NCI-H1092 (cell line): ENCODE measurements around the gene SAMD4A.
A peak's percentile ranks its signal among the peaks of the same experiment; 100 is the strongest.

Source experiments
- DNase-seq: peaks from one replicate; lab custom pipeline; 2025; lab: John Stamatoyannopoulos, UW

SAMD4A gene

DNA sequence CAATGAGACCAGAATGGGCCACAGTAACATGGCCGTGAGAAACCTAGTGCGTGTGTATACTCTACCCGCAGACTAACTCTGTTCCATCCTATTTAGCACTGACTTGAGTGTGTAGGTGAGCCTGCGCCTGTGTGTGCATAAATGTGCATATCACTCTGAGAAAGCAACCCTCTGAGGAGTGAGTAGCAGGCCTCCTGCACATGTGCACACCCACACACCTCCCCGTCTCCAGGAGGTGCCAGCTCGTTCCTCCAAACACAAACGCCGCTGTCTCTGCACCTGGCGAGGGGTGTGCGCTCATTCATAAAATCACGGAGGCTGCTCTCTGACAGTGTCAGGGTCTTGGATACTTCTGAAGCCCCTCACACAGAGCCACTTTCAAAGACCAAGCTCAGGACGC is 196.8 kb downstream of the SAMD4A start:
- DNase-seq: no peak

DNA sequence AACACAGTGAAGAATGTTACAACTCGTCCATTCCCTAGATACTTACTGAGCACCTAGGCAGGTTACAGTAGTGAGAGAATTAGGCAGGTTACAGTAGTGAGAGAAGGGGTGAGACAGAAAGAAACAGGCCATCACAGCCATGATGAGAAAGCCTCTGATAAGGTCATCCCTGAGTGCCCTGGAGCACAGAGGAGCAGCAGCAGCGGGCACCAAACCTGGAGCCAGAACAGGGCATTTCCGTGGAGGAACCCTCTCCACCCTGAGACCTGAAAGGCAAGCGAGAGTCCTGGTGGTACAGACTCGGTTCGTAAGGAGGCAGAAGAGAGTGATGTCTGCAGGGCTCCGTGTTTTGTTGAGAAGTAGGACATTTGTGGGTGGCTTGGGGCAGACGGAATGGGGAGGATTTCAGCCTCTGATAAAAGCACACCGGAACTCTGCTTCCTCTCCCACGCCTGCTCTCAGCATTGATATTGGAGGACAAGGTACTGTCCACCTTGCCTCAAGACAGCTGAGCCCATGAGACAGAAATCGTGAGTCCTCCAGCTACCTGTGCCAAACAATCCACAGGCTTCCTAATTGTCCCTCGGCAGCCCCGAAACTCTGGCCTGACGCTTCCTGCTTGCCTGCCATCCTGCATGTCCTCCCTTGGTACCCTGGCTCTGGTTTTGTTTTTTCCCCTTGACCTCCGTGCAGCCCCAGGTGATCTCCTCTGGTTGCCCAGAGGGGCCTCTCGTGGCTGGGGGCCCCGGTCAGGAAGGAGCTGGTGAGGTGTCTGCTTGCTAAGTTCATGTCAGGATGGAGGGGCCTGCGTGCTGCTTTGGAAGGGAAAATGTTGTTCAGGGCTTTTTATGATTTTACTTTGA is 199.6 kb downstream of the SAMD4A start:
- no peak for DNase-seq

DNA sequence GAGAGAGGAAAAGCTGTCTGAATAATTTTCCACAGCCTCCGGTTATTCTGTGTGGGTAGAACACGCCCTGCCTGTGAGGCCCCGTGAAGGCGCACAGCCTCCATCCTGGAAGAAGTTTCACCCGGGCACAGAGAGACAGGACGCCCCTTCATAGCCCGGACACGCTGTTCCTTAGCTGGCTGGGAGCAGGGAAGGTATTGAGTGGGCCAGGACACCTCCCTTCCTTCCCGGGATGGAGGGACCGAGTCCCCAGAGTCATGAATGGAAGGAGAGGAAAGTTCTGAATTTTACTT is 200.2 kb downstream of the SAMD4A start:
- DNase-seq: no peak

DNA sequence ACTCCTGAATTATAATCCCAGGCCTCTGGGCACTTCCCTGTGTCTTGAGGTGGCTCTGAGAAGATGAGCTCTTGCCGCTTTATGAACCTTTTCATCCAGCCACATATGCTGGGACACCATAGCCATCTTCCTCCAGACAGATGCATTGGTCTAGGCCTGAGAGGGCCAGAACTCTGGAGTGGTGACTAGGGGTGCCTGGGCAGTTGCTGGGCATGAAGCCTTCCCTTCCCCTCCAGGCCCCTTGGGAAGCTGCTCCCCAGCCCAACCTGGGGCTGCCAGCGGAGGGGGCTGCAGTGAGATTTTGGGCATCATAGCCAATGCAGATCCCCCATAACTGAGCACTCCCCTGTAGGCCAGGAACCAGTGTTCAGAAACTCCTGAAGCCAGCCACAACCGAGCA is 200.5 kb downstream of the SAMD4A start:
- DNase-seq: no peak

DNA sequence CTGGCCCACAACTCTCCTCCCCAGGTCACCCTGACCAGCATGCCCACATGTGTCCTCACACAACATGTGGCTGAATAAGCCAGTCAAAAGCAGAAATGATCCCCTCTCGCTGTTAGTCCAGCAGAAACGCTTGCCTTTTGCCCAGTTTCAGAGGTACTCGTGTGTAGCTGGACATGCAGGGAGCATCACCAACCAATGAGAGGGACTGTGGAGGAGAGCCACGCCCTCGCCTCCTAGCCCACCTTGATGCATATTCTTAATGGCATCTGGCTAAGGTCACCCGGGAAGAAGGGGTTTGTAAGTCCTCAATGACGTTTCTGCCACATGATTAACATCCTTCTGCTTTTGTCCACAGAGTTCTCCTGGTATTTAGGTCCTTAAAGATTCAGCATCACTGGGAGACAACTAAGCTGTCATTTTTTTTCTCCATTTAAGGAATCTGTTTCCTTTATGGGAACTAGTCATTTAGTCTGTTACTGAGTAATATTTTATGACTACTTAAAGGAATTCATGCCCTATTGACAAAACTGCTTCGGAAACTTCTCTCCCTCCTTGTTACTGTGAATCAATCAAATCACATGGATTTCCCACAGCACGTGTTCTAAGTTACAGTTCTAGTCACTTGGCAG is 201.7 kb downstream of the SAMD4A start:
- no peak for DNase-seq

DNA sequence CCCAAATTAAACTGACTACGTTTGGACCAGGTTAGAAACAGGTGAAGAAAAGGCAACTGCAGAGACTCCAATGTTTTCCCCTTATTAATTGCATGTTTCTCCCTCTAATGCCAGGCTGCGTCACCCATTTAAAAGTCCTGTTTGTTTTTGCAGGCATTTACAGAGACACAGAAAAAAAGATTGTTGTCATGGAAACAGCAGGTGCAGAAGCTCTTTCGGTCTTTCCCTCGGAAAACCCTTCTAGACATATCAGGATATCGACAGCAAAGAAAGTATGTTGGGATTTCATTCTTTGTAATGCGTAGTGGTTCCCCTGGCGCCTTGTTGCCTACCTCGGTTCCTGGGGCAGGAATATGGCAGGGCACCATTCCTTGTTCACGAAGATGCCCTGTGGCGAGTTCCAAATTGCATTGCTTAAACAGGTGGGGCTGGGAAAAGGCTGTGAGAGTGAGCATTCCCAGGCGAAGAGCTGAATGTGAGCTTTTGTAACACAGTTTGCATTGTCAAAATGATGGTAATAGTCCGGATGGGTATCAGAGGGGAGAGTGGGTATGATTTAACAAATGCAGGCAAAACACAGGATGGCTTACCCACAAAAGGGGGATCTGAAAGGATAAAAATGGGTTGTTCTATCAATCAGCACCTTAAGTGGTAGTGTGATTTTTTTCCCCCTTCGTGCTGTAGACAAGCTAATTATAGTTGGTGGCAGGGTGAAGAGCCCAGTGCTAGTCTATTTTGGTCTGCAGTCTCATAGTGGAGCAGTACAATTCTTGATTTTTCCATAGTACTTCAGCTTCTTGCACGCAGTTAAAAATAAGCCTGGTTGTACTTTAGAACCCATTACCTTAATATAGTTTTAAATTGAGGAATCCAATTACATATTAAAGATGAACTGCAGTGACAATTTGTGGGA is 203.3 kb downstream of the SAMD4A start:
- DNase-seq: no peak

DNA sequence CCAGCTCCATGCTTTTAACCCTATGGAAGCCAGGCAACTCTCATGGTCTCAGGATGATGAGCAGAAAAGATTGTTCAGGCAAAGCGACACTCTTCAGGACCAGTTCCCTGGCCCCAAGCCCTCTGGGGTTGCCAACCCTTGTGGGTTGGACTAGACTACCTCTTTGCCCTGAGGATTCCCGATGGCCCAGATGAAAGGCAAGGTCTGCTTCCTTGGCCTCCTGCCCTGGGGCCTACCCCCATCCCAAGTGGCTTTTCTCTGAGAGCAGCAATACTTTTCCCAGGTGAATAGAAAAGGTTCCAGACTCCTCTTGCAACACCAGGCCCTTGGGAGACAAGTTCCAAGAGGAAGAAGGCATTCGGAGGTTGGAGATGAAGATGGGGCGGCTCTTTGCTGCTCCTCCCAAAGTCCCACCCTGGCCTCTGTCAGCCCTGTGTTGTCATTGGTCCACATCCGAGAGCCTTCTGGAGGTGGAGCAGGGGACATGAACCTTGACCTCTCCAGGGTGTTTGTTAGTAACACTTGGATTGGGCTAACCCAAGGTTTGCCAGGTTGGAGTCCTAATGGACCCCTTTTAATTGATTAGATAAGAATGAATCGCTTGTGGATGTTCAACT is 204.6 kb downstream of the SAMD4A start:
- no peak for DNase-seq

DNA sequence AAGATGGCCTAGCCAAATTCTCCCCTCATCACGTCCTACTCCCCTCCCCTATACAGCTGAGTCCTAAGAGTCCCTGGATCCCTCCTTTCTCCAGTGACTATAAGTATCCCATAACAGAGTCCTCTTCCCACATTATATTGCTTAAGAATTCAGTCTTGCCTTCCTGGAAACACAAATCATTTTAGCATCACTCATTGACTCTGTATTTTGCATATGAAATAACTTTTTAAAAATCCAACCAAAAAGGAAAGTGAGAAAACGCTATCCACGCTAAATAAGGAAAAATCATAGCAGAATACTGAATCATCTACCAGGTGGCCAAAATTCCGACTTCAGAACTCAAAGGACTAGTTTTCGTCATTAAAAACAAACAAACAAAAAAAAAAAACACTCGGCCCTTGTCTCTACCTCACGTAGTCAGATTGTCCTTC is 205.5 kb downstream of the SAMD4A start:
- DNase-seq: no peak

DNA sequence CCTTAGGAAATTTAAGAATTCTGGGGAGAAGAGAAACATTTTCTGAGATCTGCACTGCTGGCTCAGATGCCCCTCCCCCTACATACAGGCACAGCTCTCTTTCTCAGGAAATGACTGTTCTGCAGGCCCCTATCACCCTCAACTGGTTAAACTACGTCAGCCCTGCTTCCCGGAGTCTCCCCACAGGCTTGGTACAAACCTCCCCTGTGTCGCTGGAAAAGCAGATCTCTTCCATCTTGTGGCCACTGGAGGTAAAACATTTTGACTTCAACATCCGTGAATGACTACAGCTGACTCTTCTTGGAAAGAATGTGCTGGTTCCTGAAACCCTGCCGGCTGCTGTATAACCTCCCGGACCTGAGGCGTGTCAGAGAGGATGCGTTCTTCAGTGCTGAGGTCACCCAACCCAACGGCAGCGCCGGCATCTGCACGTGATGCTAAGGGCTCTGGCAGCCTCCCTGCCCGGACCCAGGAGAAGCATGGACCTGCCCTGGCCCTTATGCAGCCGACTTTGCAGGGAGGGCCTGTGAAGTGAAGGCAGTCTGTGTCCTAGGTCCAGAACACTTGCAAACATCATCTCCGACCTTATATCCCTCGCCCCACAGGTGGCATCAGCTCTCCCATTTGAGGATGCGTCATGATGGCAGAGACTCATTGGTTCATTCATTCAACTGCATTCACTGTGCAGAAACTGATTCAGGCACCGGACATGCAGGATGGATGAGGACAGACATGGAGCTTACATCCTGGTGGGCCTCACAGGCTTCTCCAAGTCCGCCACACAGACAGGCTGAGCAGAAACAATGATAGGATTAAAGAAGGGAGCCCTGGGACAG is 206.5 kb downstream of the SAMD4A start:
- peak; percentile 70 for DNase-seq

DNA sequence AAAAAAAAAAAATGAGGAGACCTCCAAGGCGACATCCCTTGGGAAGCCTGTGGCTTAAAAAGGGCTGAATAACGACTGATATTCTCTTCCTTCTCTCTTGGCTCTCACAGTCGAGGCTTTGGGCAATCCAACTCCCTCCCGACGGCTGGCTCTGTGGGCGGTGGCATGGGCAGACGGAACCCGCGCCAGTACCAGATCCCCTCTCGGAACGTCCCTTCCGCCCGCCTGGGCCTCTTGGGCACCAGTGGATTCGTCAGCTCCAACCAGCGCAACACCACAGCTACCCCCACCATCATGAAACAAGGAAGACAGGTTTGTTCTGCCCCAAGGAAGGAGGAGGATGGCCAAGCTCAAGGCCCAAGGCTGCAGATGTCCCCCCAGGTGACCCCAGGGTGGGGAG is 207.9 kb downstream of the SAMD4A start:
- no peak for DNase-seq

DNA sequence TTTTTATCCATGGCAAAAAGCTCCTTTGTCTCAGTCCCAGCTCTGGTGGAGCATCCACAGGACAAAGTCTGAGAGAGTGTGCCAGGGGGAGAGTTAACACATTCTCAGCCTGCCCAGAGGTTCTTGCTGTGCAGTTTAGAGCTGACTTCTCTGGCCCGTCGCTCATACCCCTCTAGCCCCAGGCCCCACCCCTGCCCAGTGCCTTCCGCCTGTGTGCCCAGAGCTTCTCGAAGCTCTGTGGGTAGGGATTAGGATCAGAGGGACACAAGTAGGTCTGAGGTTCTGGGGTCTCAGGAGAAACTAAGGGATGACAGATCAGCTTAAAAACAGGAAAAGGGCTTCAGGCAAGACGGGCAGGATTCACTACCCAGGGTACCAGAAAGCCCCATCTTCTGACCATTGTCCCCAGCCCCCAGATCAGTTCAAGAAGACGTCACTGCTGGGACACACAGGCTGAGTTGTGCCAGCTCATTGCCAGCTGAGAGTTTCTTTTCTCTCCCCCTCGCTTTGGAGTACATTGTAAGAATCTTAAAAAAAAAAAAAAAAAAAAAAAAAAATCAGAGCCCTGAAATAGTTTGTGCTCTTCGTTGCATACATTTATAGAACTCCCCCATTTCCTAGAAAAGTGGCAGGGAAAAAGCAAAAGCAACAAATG is 208.7 kb downstream of the SAMD4A start:
- DNase-seq: no peak

DNA sequence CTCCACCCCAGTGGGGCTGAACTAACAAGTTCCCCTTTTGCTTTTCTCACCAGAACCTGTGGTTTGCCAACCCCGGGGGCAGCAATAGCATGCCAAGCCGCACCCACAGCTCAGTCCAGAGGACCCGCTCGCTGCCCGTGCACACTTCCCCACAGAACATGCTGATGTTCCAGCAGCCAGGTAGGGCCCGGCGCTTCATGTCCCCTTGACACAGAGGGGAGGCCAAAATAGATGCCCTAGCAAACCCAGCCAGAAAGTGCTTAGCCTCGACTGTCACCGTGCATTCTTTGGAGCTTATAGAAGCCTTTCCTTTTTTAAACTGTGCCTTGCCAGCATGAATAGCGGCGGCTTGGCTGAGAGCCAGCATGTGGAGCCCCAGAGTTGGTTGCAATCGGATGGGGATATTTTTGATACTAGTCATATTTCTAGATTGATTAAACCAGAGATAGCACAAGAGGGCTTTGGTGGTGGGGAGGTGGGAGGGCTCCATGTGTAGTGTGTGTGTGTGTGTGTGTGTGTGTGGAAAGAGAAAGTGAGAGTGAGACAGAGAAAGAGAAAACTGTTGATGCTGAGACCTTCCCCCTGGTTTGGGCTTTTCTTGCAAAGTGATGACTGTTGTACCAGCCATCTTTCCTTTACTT is 209.6 kb downstream of the SAMD4A start:
- DNase-seq: no peak

DNA sequence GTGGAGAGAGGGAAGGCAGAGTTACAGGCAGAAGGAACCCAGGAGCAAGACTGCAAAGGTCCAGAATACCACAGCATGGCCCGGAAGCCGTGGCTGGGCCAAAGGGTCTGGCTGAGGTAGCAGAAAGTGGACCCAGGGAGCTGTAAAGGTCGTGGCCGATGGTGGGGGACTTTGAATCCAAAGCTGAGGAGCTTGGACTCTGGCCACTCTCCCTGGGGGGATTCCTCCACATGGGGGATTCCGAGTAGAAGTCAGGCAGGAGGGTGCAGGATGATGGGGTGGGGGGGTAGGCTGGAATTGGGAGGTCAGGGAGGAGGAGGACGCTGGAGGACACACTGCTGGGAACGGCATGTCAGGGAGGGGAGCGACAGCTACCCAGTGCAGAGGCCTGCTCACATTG is 210.5 kb downstream of the SAMD4A start:
- no peak for DNase-seq

DNA sequence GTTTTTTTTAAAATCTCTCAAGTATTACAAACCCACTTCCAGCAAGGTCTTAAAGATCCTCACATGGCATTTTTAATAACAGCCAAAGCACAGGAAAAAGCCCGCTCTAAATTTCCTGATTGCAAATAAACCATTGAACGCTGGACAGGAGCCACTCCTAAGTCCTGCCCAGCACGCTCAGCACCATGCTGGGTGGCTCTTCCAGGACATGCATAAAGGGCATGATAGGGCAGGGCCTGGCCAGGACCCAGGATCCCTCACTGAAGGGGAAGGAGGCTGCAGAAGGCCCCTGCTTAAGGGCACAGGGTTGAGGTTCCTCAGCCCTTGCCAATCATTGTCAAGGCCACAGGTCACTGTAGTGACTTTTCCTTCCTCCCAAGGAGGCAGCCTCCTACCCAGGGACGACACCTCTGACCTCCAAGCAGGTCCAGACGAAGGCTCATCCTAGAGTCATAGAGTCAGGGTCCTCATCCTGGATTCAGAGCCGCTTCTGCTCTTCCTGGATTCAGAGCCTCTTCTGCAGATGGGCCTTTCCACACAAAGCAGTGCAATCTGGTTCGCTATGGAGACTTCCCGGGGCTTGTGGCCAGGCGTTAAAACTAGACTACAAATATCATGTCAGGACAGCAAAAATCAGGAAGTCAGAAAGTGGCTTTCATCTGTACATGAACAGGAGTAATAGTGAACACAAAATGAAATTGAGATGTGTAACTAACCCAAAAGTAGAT is 211.9 kb downstream of the SAMD4A start:
- DNase-seq: no peak

DNA sequence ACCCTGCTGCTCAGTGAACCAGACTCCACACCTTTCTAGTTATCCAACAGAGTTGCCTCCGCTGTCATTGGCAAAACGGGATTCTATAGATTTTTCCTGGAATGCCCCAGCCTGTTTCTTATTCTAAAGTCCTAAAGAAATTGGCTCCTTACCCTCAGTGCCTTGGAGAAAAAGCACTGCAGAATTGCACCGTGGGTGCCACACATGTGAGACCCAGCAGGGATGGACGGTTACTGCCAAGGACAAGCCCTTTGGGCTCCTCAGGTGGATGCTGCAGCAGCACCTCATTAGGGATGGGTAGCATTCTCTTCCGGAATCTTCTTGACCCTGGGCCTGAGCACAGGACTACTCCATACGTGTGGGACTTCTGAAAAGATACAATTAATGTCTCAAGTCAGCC is 214.2 kb downstream of the SAMD4A start:
- DNase-seq: no peak

DNA sequence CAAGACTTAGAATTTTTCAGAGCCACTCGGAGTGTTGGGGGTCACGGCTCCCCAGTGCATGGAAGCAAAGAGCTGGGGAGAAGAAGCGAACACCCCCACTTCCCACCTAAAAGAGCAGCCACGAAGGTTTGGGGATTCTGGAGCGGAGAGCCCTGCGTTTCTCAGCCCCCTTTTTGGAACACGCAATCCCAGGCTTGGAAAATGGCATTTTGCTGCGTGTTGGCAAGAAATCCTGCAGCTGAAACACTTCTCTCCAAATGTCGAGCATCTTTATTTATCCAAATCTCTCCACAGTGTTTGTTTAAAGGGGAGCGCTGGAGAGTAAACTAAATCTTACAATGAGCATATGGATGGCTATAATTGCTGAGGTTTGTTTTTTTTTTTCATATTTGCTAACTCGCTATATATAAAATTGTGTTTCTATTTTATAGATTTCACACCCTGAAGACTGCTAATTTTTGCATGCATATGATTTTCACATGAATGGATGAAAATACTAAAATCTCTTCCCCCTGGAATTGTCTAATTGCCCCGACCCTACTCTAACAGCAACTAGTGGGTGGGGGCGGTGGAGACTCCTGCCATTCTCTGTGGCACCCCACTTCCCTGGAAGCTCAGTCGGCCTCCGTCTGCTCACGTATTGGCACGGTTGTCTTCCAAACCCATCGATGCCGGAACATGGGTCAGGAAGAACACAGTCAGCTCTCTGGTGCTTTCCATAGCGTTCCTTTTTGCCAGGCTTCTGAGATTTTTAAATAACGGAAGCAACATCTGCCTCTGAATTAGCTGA is 215.2 kb downstream of the SAMD4A start:
- peak; percentile 23 for DNase-seq

DNA sequence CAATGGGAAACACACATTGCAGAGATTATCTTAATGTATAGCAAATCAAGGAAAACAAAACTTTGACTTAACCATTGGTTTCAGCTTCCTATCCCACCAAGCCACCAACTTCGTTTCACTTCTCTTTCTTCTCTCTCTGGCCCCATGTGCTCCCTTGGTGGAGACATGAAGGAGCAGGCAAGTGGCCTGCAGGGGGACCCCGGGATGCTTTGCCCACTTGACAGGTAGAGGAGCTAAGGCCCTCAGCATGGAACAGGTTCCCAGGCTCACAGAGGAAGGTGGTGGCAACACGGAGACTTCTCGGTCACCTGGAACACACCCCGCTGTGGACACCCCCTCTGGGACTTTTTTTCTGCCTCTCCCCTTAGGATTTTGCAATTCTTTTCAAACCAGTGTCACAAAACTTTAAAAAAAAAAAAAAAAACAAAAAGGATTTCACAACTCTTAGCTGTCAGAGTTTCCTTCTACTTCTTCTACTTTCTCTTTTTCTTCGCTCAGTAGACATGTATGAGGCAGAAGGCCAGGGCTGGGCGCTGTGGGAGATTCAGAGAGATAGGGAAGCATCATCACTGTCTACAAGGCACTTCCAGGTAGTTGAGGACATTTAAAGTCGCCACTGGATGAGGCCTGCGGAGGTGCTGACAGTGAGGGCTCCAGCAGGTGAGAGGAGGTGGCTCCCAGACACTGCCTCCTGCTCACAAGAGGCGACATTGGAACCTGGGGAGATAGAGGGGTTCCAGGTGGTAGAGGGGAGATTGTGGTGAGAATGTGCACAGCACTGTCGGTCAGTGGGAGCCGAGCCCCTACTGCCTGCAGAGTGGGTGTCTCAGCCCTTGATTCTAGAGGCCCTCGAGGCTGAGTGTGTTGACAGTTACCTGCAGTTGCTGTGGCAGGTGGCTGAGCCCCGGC is 216.1 kb downstream of the SAMD4A start:
- DNase-seq: peak; percentile 30

DNA sequence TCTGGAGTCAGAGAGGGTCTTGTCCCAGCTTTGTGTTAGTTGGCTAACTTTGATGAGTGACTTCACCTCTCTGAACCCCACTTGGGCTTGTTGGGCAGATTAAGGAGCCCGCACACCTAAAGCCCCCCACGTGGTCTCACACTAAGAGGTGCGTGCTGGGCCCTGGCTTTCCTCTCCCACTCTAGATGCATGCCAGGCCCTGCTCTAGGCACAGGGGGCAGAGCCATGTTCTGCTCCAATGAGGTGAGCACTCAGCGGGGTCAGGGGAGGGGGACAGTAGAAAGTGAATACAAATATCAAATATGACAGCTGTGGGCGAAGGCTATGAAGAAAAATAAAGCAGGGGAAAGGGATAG is 216.7 kb downstream of the SAMD4A start:
- no peak for DNase-seq
